LNCAP (cell line): ENCODE data around the gene ADGRF5.

Source experiments
- CTCF ChIP-seq: fragments of 450-650 bp; IDR thresholded peaks from 2 replicates; pipeline ENCODE4 v1.5.1; 2017; ENCODE audit warnings: mild to moderate bottlenecking

Gene ADGRF5

GRCh38 chr6:46828939-46829338 lies 92.8 kb downstream of the ADGRF5 start:
- no peak for TF ChIP-seq CTCF

- TF ChIP-seq CTCF, result no peak
Measured at GRCh38 chr6:46821458-46821881, 100.3 kb downstream of the ADGRF5 start.

DNA sequence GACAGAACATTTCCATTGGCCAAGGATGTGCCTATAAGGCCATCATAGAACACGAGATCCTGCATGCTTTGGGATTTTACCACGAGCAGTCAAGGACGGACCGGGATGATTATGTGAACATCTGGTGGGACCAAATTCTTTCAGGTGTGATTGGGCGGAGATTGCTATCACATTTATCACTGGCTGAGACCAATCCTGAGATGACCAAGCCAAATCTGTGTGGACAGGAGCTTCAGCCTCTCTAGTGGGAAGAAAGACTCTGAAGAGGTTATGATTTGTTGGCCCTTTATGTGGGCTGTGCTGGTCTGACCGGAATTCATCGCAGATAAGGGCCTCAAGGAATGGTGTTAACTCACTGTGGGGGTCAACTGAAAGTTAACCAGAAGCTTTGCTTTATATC lies 102.2 kb downstream of the ADGRF5 start:
- no peak for TF ChIP-seq CTCF

DNA sequence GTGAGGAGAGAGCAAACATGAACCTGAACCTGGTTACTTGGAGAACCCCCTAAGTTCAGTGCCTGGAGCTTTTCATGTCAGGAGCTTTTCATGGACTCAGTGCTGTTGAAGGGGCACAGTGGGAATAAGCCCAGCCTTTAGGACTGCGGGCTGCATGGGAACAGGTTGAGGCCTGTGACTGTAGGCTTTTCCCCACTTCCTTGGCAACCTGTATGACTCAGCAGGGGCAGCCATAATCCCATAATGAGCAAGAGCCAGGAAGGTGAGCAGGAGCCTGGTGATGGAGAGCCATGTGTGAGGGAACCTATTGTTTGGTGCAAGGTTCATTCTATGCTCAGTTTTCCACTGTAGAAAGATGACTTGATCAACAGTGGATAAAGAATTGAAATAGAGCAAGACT lies 105.1 kb downstream of the ADGRF5 start:
- no peak for TF ChIP-seq CTCF

DNA sequence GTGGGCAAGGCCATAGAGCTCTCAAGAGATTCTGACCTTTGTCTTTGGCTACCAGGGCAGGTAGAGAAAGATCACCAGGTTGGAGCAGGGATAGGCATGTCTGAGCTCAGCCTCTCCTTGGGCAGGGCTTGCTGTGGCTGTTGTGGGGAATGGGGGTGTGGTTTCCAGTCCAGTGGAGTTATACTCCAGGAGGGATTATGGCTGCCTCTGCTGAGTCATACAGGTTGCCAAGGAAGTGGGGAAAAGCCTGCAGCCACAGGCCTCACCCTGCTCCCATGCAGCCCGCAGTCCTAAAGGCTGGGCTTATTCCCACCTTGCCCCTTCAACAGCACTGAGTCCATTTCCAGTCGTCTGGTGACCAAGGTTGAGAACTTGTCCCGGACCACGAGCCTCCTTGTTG lies 106.6 kb downstream of the ADGRF5 start:
- TF ChIP-seq CTCF, result no peak

DNA sequence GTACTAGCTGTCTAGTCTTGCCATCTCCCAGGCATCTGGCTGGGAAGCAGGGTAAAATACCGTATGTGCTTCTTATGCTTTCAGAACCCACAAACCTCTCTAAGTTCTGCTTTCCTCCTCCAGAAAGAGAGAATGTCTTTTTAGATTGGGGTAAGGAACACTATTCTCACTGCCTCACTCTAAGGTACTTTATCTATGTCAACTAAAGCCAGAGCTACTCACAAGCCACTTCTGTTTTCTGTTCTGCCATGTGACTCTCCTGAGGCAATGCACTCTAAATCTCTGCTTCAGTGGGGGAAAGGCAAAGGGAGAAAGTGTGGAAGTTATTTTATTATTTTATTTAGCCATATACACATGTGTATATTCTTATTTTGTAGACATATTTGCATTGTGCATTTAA lies 112.9 kb downstream of the ADGRF5 start:
- no peak for TF ChIP-seq CTCF
